Panc1 (cell line): ENCODE measurements around the gene MYO16.

Experiments
- CTCF ChIP-seq: fragments of 450-650 bp; IDR thresholded peaks from 2 replicates; pipeline ENCODE4 v1.5.1; 2017; ENCODE audit warnings: mild to moderate bottlenecking
- POLR2AphosphoS5 ChIP-seq: IDR thresholded peaks from 2 replicates; pipeline ENCODE4 v1.6.1; 2012; ENCODE audit warnings: mild to moderate bottlenecking, low read depth, low read length, moderate library complexity
- REST ChIP-seq, 2 experiments: IDR thresholded peaks; 2 replicates each; pipeline ENCODE4 v1.6.1; 2011 to 2012; ENCODE audit warnings: low read depth in 2 of 2, control low read depth in 1 of 2, low read length in 1 of 2, mild to moderate bottlenecking in 1 of 2, moderate library complexity in 1 of 2; ENCODE audit not compliant: insufficient read depth in 1 of 2
- TCF7L2 ChIP-seq: IDR thresholded peaks from 2 replicates; pipeline ENCODE4 v1.6.1; 2011; ENCODE audit warnings: mild to moderate bottlenecking, low read depth, low read length, inconsistent platforms

GRCh38 chr13:108676620-108677019, 47.2 kb downstream of the MYO16 start:
- no peak for TF ChIP-seq POLR2AphosphoS5
- no peak for TF ChIP-seq CTCF
- no peak for TF ChIP-seq TCF7L2
- no peak for TF ChIP-seq REST (IDR thresholded peaks at IDR 0.05; ENCODE audit: insufficient read depth in 1 of 2, low read depth in 2 of 2, low read length in 1 of 2)
